GM19468 (cell line): ENCODE measurements around the gene SLC25A28.

Experiments used
- ATAC-seq: cut with Tn5 transposase; IDR thresholded peaks from one replicate; pipeline ENCODE4 v1.9.1; 2021; ENCODE audit warnings: mild to moderate bottlenecking, moderate library complexity, moderate number of reproducible peaks; ENCODE audit not compliant: unreplicated experiment; ENCODE audit errors: extremely low read depth

SLC25A28 gene

DNA sequence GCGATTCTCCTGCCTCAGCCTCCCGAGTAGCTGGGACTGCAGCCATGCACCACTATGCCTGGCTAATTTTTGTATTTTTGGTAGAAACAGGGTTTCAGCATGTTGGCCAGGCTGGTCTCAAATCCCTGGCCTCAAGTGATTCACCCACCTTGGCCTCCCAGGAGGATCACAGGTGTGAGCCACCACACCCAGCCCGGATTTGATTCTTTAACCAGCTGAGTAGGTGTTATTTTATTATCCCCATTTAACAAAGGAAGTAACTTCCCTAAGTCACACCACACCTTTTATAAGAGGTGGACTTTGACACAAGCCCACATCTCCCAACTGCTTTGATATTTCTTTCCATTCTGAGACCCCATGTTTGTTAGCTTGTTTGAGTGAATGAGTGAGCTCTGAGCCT lies 25.0 kb downstream of the SLC25A28 start:
- ATAC-seq, result no peak

DNA sequence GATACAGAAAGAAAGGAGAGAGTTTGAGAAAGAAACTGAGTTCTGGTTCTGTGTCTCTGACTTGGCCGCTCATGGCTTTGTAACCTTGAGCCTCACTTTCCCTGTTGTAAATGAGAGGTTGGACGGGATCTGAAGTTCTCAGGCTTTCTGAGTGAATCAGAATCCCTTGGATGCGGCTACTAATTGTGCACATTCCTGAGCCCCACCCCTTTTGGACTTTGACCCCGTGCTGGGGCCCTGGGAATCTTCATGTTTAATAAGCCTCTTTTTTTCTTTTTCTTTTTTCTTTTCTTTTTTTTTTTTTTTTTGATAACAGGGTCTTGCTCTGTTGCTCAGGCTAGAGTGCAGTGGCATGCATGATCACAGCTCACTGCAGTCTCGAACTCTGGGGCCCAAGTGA lies 26.9 kb downstream of the SLC25A28 start:
- no peak for ATAC-seq

GRCh38 chr10:99590799-99591198 lies 29.4 kb downstream of the SLC25A28 start:
- no peak for ATAC-seq

- no peak for ATAC-seq
These were observed 36.6 kb downstream of the SLC25A28 start for GRCh38 chr10:99583687-99584086.

DNA sequence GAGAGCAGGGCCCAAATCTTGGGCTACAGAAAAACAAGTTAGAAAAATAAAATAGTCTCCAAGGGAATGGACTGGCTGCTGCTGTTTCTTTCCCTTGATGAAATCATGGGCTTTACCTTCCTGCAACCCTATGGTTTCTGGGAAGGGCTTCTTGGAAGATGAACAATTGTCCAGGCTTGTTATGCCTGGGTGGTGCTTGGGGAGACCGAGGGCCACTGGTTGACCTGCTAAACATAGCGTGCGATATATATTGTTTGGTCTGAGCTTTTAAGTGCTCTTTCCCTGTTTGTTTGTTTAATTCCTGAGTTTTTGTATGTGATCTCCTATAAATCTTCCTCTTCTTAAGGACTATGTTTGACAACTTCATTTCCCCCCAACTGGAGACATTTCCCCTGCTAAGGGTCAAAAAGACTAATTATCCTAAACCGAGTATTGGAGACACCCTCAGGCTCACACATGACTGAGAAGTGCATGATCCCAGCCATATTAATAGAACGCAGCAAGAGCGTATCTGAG lies 37.9 kb downstream of the SLC25A28 start:
- ATAC-seq, result no peak

DNA sequence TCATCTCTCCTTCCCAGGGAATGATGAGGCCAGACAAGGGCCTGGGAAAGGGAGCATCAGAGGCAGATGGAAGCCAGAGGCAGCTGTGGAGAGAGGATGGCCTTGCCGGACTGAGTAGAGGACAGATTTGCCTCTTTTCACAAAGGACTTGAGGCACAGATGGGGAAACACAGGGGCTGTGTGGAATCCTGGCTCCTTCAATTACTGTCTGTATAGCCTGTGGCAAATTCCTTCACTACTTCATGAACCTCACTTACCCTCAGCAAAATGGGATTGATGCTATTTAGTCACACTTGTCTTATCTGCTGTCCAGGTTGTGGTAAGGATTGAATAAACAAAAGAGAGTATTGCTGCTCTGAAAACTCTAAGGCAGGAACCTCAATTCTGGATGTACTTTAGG lies 40.3 kb downstream of the SLC25A28 start:
- ATAC-seq, result no peak

- no peak for ATAC-seq
These were observed 46.4 kb downstream of the SLC25A28 start for GRCh38 chr10:99573790-99574189.

DNA sequence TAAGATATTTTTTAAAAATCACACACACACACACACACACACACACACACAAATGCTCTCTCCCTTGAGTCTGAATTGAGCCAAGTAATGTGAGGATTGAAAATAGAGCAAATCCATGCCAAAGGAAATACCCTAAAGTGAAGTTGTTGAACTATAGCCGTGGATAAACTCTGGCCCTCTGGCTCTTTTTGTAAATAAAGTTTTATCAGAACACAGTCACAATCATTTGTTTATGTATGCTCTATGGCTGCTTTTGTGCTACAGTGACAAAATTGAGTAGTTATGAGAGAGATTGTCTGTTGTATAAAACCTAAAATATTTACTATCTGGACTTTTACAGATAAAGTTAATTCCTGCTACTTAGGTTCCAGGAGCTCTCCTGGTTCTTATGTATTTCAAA lies 48.4 kb downstream of the SLC25A28 start:
- ATAC-seq, result no peak

- no peak for ATAC-seq
These were observed 50.3 kb downstream of the SLC25A28 start for GRCh38 chr10:99569961-99570360.

DNA sequence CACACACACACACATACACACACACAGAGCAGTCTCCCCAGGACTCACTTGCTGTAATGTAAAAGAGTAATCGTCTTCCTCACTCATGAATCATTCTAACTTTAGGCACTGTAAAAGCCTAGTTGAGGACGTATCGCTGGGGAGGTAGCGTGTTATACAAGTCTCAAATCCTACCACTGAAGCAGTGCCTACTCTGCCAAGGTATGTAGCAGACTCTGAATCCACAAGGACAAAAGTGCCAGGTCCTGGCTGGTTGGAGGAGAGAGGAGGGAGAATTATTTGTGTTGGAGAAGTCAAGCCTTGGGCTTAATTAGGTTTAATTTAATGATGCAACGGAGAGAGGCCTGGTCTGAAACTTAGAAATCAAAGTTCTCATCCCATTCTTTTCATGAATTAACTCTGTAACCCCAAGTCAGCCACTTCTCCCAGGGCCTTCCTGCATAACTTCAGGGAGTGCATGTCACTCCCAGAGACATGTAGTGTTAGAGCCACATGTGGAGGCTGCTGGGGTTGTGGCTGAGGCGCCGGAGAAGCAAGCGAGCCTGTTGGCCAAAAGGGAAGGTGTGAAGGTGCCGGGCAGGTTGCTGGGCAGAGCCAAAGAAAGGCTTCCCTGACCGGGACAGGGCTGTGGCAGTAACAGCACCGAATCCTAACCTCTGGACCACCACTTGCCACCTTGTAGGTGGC lies 50.8 kb downstream of the SLC25A28 start:
- ATAC-seq, result no peak

GRCh38 chr10:99565166-99565565 lies 55.1 kb downstream of the SLC25A28 start:
- ATAC-seq, result no peak

DNA sequence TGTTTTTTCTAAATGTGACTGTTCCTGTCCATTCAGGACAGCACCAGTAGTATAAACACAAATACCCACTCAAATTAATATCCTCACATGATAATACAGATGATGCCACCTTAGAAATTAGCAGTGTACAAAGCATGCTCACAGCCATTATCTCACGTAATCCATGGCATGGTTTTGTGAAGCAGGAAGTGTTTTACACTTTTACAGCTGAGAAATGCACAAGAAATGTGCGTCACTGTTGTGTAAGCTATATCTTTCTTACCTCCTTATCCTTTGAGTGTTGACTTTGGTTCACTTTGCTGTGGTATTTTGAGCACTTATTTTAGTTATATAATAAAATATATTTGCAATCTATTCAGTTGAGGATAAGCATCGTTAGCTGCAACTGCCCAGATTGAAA lies 55.9 kb downstream of the SLC25A28 start:
- ATAC-seq, result no peak

GRCh38 chr10:99562631-99563030 lies 57.6 kb downstream of the SLC25A28 start:
- no peak for ATAC-seq
